Measurements from ENCODE around the gene TMOD1. TPM values are rescaled to one million over a fixed set of nuclear protein-coding genes. Genes with fewer than 3 reads are reported as not detected.
"Not testable (repeated sequence)": the region's sequence is repeated elsewhere in the genome, so short reads cannot be mapped to it uniquely, and the experiment has no call there.

Gene TMOD1
- total RNA-seq (ENCODE audit: low replicate concordance): 0.16 and 0.18 TPM in 2 replicates

DNA sequence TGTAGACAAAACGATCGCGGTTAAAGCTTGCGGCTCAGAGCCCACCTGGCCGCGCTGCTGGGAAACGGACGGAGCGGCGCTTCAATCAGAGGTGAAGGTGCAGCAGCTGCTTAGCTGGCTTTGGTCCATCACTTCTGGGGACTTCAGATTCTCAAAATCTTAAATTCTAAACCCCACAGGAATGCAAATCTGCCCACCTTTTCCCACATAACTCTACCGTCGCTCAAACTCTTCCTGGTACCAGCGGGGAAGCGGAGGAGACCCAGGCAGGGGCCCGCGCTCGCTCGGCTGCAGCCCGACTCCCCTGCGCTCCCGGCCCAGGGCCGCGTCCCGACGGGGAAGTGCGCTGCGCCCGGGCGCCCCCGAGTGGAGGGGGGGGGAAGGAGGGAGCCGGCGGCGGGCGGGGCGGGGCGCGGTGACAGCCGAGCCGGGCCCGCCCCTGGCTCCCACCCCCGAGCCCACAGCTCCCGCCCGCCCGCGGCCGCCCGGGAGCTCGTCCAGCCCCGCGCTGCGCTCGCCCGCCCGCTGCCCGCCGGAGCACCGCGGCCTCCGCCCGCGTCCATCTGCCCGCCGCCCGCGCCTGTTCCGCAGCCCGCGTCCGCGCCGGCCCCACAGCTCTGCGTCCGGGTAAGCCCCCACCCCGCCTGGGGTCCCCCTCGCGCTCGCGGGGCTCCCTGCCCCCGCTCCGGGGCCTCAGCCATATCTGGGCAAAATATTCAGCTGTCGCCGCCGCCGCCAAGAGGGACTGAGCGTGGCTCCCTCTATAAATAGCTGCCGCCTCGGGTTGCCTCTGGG is at the start of gene TMOD1:
Gene TMOD1, plus strand, starts transcription at position 490 of the 795 bp plus-strand sequence. CDS start 22,523 bp downstream, outside the sequence.
- TF ChIP-seq, protein P1, sequence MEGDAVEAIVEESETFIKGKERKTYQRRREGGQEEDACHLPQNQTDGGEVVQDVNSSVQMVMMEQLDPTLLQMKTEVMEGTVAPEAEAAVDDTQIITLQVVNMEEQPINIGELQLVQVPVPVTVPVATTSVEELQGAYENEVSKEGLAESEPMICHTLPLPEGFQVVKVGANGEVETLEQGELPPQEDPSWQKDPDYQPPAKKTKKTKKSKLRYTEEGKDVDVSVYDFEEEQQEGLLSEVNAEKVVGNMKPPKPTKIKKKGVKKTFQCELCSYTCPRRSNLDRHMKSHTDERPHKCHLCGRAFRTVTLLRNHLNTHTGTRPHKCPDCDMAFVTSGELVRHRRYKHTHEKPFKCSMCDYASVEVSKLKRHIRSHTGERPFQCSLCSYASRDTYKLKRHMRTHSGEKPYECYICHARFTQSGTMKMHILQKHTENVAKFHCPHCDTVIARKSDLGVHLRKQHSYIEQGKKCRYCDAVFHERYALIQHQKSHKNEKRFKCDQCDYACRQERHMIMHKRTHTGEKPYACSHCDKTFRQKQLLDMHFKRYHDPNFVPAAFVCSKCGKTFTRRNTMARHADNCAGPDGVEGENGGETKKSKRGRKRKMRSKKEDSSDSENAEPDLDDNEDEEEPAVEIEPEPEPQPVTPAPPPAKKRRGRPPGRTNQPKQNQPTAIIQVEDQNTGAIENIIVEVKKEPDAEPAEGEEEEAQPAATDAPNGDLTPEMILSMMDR (IDR thresholded peaks at IDR 0.05; ENCODE audit: insufficient read depth, low read length): no peak
- peak within 1 kb of the TSS; percentile 52 for H3K4me3 ChIP-seq (ENCODE audit: low read depth, low read length)
- DNase-seq (ENCODE audit: low read depth): no peak

GRCh38 chr9:97453573-97453972 is 47.9 kb upstream of the TMOD1 start:
- DNase-seq (ENCODE audit: low read depth); H3K4me3 ChIP-seq (ENCODE audit: low read depth, low read length): not testable (repeated sequence)

DNA sequence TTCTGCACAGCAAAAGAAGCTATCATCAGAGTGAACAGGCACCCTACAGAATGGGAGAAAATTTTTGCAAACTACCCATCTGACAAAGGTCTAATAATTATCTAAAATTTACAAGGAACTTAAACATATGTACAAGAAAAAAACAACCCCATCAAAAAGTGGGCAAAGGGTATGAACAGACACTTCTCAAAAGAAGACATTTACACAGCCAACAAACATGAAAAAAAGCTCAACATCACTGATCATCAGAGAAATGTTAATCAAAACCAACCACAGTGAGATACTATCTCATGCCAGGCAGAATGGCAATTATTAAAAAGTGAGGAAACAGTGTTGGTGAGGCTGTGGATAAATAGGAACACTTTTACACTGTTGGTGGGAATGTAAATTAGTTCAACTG is 44.6 kb upstream of the TMOD1 start:
- not testable (repeated sequence) for H3K4me3 ChIP-seq (ENCODE audit: low read depth, low read length); DNase-seq (ENCODE audit: low read depth)

- no peak for DNase-seq (ENCODE audit: low read depth)
- H3K4me3 ChIP-seq (ENCODE audit: low read depth, low read length): no peak overlapping the region
- TF ChIP-seq, protein P1 (IDR thresholded peaks at IDR 0.05; ENCODE audit: insufficient read depth, low read length): no peak
These were observed 42.1 kb upstream of the TMOD1 start for GRCh38 chr9:97459326-97459725.

DNA sequence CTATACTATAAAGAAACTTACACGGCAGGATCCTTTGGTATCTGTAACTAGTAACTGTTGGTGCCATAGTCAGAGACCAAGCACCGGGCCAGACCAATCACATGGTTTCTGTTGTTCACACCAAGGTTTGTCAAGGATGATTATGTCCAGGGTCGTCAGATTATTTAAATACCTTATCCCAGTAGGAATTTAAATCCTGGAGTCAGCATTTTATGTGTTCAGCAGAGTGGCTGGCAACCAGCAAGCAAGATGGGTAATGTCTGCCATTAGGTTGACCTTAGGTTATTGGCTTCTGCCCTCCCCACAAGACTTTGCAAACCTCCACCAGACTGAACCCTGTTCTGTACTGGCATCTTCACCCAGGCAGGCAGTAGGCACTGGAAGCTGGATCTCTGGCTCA is 39.3 kb upstream of the TMOD1 start:
- no peak for DNase-seq (ENCODE audit: low read depth)
- no peak overlapping the region for H3K4me3 ChIP-seq (ENCODE audit: low read depth, low read length)
- TF ChIP-seq, protein P1 (IDR thresholded peaks at IDR 0.05; ENCODE audit: insufficient read depth, low read length): no peak

GRCh38 chr9:97462914-97463313 is 38.6 kb upstream of the TMOD1 start:
- TF ChIP-seq, protein P1 (IDR thresholded peaks at IDR 0.05; ENCODE audit: insufficient read depth, low read length): no peak
- no peak for DNase-seq (ENCODE audit: low read depth)
- no peak overlapping the region for H3K4me3 ChIP-seq (ENCODE audit: low read depth, low read length)

GRCh38 chr9:97468658-97469448 is 32.6 kb upstream of the TMOD1 start:
- TF ChIP-seq, protein P1 (IDR thresholded peaks at IDR 0.05; ENCODE audit: insufficient read depth, low read length): peak; percentile 80
- DNase-seq (ENCODE audit: low read depth): peak; percentile 76
- no peak overlapping the region for H3K4me3 ChIP-seq (ENCODE audit: low read depth, low read length)

Measured in fibroblast of the aortic adventitia (primary cell).